H9 (cell line): ENCODE data around the gene TEX261. TPM values are rescaled to one million over a fixed set of nuclear protein-coding genes. Genes with fewer than 3 reads are reported as not detected.
"Not testable (repeated sequence)": the region's sequence is repeated elsewhere in the genome, so short reads cannot be mapped to it uniquely, and the experiment has no call there.

Experiments used
- DNase-seq: peaks from one replicate; pipeline ENCODE4 v3.0.0-alpha.2; 2017
- H2AFZ ChIP-seq: one replicate; pipeline ENCODE4 v1.6.1; 2013; ENCODE audit warnings: mild to moderate bottlenecking, low read length, control low read depth, moderate library complexity
- H2AK5ac ChIP-seq: 2 replicates; pipeline ENCODE4 v1.6.1; 2013; ENCODE audit warnings: low read length, control low read depth, mixed read lengths; ENCODE audit not compliant: insufficient read length
- H2BK120ac ChIP-seq: one replicate; pipeline ENCODE4 v1.6.1; 2013; ENCODE audit warnings: low read depth, mild to moderate bottlenecking, low read length, control low read depth, inconsistent platforms; ENCODE audit not compliant: poor library complexity, severe bottlenecking
- H2BK12ac ChIP-seq: 2 replicates; pipeline ENCODE4 v1.6.1; 2013; ENCODE audit warnings: low read length, control low read depth, mixed read lengths, low read depth; ENCODE audit not compliant: insufficient read length
- H2BK15ac ChIP-seq: 2 replicates; pipeline ENCODE4 v1.6.1; 2013; ENCODE audit warnings: low read depth, low read length, control low read depth
- H2BK20ac ChIP-seq: one replicate; pipeline ENCODE4 v1.6.1; 2013; ENCODE audit warnings: low read depth, mild to moderate bottlenecking, low read length, control low read depth, inconsistent platforms; ENCODE audit not compliant: poor library complexity, severe bottlenecking
- H2BK5ac ChIP-seq: 2 replicates; pipeline ENCODE4 v1.6.1; 2013; ENCODE audit warnings: low read length, control low read depth, mixed read lengths; ENCODE audit not compliant: insufficient read length
- H3K14ac ChIP-seq: 2 replicates; pipeline ENCODE4 v1.6.1; 2013; ENCODE audit warnings: low read length, control low read depth; ENCODE audit not compliant: insufficient read depth
- H3K18ac ChIP-seq: 2 replicates; pipeline ENCODE4 v1.6.1; 2013; ENCODE audit warnings: low read depth, mild to moderate bottlenecking, mixed read lengths, low read length, control low read depth; ENCODE audit not compliant: insufficient read length
- H3K23ac ChIP-seq: 2 replicates; pipeline ENCODE4 v1.6.1; 2013; ENCODE audit warnings: low read length, control low read depth, mixed read lengths, low read depth; ENCODE audit not compliant: insufficient read length
- H3K23me2 ChIP-seq: 2 replicates; pipeline ENCODE4 v1.6.1; 2013; ENCODE audit warnings: low read depth, mild to moderate bottlenecking, mixed read lengths, low read length, control low read depth; ENCODE audit not compliant: insufficient read length, poor library complexity, severe bottlenecking
- H3K27ac ChIP-seq: 2 replicates; pipeline ENCODE4 v1.5.1; 2013; ENCODE audit warnings: low read length, control low read depth, mixed read lengths, low read depth; ENCODE audit not compliant: insufficient read length
- H3K27me3 ChIP-seq: 2 replicates; pipeline ENCODE4 v1.6.1; 2013; ENCODE audit warnings: low read length, control low read depth, inconsistent platforms; ENCODE audit not compliant: insufficient read depth
- H3K4ac ChIP-seq: 2 replicates; pipeline ENCODE4 v1.6.1; 2013; ENCODE audit warnings: low read depth, mild to moderate bottlenecking, control low read depth, inconsistent platforms, low read length, moderate library complexity
- H3K4me1 ChIP-seq: 2 replicates; pipeline ENCODE4 v1.6.1; 2013; ENCODE audit warnings: low read length, control low read depth, inconsistent platforms; ENCODE audit not compliant: insufficient read depth
- H3K4me2 ChIP-seq: 2 replicates; pipeline ENCODE4 v1.6.1; 2013; ENCODE audit warnings: low read length, control low read depth, mixed read lengths; ENCODE audit not compliant: insufficient read length, insufficient read depth
- H3K56ac ChIP-seq: 2 replicates; pipeline ENCODE4 v1.6.1; 2013; ENCODE audit warnings: low read depth, mild to moderate bottlenecking, mixed read lengths, low read length, control low read depth; ENCODE audit not compliant: insufficient read length
- H3K79me1 ChIP-seq: 2 replicates; pipeline ENCODE4 v1.6.1; 2013; ENCODE audit warnings: low read depth, mild to moderate bottlenecking, moderate library complexity, low read length, control low read depth, inconsistent platforms; ENCODE audit not compliant: insufficient read depth, poor library complexity, severe bottlenecking
- H3K79me2 ChIP-seq: 2 replicates; pipeline ENCODE4 v1.6.1; 2013; ENCODE audit warnings: low read length, control low read depth, inconsistent platforms; ENCODE audit not compliant: insufficient read depth
- H3K9ac ChIP-seq: 2 replicates; pipeline ENCODE4 v1.6.1; 2013; ENCODE audit warnings: low read length, control low read depth, mixed read lengths; ENCODE audit not compliant: insufficient read length; ENCODE audit errors: extremely low read depth
- H3K9me3 ChIP-seq: one replicate; pipeline ENCODE4 v1.6.1; 2013; ENCODE audit warnings: low read depth, low read length, inconsistent platforms; ENCODE audit not compliant: control insufficient read depth
- H3T11ph ChIP-seq: one replicate; pipeline ENCODE4 v1.6.1; 2013; ENCODE audit warnings: mild to moderate bottlenecking, low read length, control low read depth, inconsistent platforms
- H4K20me1 ChIP-seq: one replicate; pipeline ENCODE4 v1.6.1; 2013; ENCODE audit not compliant: control insufficient read depth, insufficient read length, insufficient read depth
- H4K5ac ChIP-seq: 2 replicates; pipeline ENCODE4 v1.6.1; 2013; ENCODE audit warnings: low read depth, mild to moderate bottlenecking, mixed read lengths, low read length, control low read depth; ENCODE audit not compliant: insufficient read length
- H4K8ac ChIP-seq: replicated peaks from 2 replicates; pipeline ENCODE4 v1.6.1; 2013; ENCODE audit warnings: low read length, control low read depth, mixed read lengths, low read depth; ENCODE audit not compliant: insufficient read length
- H4K91ac ChIP-seq: 2 replicates; pipeline ENCODE4 v1.6.1; 2013; ENCODE audit warnings: low read depth, mild to moderate bottlenecking, moderate library complexity, mixed read lengths, low read length, control low read depth; ENCODE audit not compliant: insufficient read length
- H3K27ac Mint-ChIP-seq, 3 experiments: 2 replicates in 2 of 3; 3 replicates in 1 of 3; pipeline ENCODE4 v1.8.0; 2020 to 2021; ENCODE audit warnings: mixed read lengths in 3 of 3, mild to moderate bottlenecking in 1 of 3, moderate library complexity in 1 of 3
- H3K27me3 Mint-ChIP-seq: 2 replicates; pipeline ENCODE4 v1.8.0; 2021; ENCODE audit warnings: low read depth, mild to moderate bottlenecking, moderate library complexity, mixed read lengths
- H3K36me3 Mint-ChIP-seq, 3 experiments: 2 replicates in 2 of 3; 3 replicates in 1 of 3; pipeline ENCODE4 v1.8.0; 2020 to 2021; ENCODE audit warnings: low read depth in 3 of 3, mixed read lengths in 3 of 3; ENCODE audit not compliant: insufficient read depth in 1 of 3
- H3K4me1 Mint-ChIP-seq, 2 experiments: 2 replicates each; pipeline ENCODE4 v1.8.0; 2020; ENCODE audit warnings: mixed read lengths in 2 of 2
- H3K4me3 Mint-ChIP-seq, 2 experiments: 2 replicates in 1 of 2; 3 replicates in 1 of 2; pipeline ENCODE4 v1.8.0; 2020 to 2021; ENCODE audit warnings: mild to moderate bottlenecking in 2 of 2, mixed read lengths in 2 of 2, moderate library complexity in 1 of 2
- H3K9me3 Mint-ChIP-seq, 2 experiments: 2 replicates in 1 of 2; 3 replicates in 1 of 2; pipeline ENCODE4 v1.8.0; 2020; ENCODE audit warnings: mild to moderate bottlenecking in 2 of 2, mixed read lengths in 2 of 2, moderate library complexity in 1 of 2
- WGBS: extraction: QIAGEN DNeasy Blood & Tissue Kit; methylation state at CpG from one replicate; pipeline ENCODE4 v1.1.7; 2013; ENCODE audit warnings: missing lambda C conversion rate, low lambda C conversion rate, mixed read lengths; ENCODE audit not compliant: insufficient read length; ENCODE audit errors: extremely low coverage; 5-methylcytosine and 5-hydroxymethylcytosine counted together
- total RNA-seq: library from RNA; stranded (reverse); gene quantifications from 2 replicates; pipeline ENCODE4 v1.2.1, GENCODE V29; 2021
- TF ChIP-seq, protein P1 (sequence below): fragments of 200-600 bp; sonication (generic); conservative IDR thresholded peaks from 3 replicates; pipeline ENCODE4 v1.8.0; 2021; ENCODE audit warnings: antibody characterized with exemption, mild to moderate bottlenecking

TEX261 gene
- total RNA-seq, 1 experiment from 2014 or later = 19.2 TPM

DNA sequence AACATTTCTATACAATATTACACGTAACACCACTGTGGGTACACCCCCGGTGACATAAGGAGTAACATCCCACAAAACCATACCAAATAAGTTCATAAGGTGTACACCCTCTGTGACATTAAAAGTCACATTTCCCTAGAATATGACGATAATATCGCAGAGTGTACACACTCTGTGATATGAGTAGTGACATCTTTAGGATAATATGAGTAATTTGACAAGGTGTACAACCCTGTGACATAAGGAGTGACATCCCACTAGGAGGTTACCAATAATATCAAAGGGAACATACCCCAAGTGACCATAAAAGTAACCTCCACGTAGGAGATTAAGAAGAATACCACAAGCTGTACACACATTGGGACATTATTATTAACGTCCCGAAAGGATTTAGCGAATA is 24.0 kb upstream of the TEX261 start:
- Histone ChIP-seq H3K79me1 (no peaks in the 10 kb centered on the region), H2AFZ (no peak overlapping the region), H3K9me3 (no peaks in the 10 kb centered on the region), H3K27ac (no peak overlapping the region), H3K23ac (no peak overlapping the region), H3K79me2 (no peaks in the 10 kb centered on the region), H3T11ph (no peak overlapping the region), H3K18ac (no peak overlapping the region), H2BK15ac (no peak overlapping the region), H3K4me1 (no peaks in the 10 kb centered on the region), H3K9ac (no peak overlapping the region), H4K8ac (no peak overlapping the region), H3K14ac (no peak overlapping the region), H4K91ac (no peak overlapping the region), H2BK5ac (no peak overlapping the region), H3K27me3 (no peaks in the 10 kb centered on the region), H4K5ac (no peak overlapping the region), H3K4ac (no peak overlapping the region), H3K23me2 (no peaks in the 10 kb centered on the region), H2BK120ac (no peak overlapping the region), H2AK5ac (no peak overlapping the region), H2BK12ac (no peak overlapping the region), H2BK20ac (no peak overlapping the region), H3K4me2 (no peak overlapping the region), H3K56ac (no peak overlapping the region), H4K20me1 (no peaks in the 10 kb centered on the region)
- no CpG with 5 or more reads among the region's 8 CpGs for WGBS
- no peak for DNase-seq
- Mint-ChIP-seq H3K9me3 (no peaks in the 10 kb centered on the region), H3K27ac (no peak overlapping the region), H3K27me3 (peaks cover 3% of the 10 kb centered on the region), H3K4me3 (no peak overlapping the region), H3K4me1 (peaks cover 10 to 18% of the 10 kb centered on the region in 2 experiments), H3K36me3 (no peaks in the 10 kb centered on the region)
- TF ChIP-seq, protein P1, sequence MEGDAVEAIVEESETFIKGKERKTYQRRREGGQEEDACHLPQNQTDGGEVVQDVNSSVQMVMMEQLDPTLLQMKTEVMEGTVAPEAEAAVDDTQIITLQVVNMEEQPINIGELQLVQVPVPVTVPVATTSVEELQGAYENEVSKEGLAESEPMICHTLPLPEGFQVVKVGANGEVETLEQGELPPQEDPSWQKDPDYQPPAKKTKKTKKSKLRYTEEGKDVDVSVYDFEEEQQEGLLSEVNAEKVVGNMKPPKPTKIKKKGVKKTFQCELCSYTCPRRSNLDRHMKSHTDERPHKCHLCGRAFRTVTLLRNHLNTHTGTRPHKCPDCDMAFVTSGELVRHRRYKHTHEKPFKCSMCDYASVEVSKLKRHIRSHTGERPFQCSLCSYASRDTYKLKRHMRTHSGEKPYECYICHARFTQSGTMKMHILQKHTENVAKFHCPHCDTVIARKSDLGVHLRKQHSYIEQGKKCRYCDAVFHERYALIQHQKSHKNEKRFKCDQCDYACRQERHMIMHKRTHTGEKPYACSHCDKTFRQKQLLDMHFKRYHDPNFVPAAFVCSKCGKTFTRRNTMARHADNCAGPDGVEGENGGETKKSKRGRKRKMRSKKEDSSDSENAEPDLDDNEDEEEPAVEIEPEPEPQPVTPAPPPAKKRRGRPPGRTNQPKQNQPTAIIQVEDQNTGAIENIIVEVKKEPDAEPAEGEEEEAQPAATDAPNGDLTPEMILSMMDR = no peak

- not testable (repeated sequence) for H3K18ac ChIP-seq, H3K79me2 ChIP-seq, H4K8ac ChIP-seq, H2BK12ac ChIP-seq, H3K4ac ChIP-seq, H3K4me2 ChIP-seq, H3K27me3 ChIP-seq, DNase-seq, H3K9ac ChIP-seq, H3K14ac ChIP-seq, H2AFZ ChIP-seq, H2BK15ac ChIP-seq, H2BK20ac ChIP-seq, H3K9me3 ChIP-seq, H3K79me1 ChIP-seq, H3K27ac Mint-ChIP-seq, H3K36me3 Mint-ChIP-seq, H2BK120ac ChIP-seq, H2BK5ac ChIP-seq, H3K56ac ChIP-seq, H3K9me3 Mint-ChIP-seq, H3K4me1 Mint-ChIP-seq, H4K20me1 ChIP-seq, H3K23me2 ChIP-seq, H3T11ph ChIP-seq, H2AK5ac ChIP-seq, H3K23ac ChIP-seq, H4K91ac ChIP-seq, H3K4me1 ChIP-seq, H4K5ac ChIP-seq, H3K27ac ChIP-seq
- no CpG with 5 or more reads among the region's 6 CpGs for WGBS
- Mint-ChIP-seq H3K4me3 (peak overlapping the region in 1 of 2 experiments; percentile 63; a peak in 1 of 5 replicates), H3K27me3 (peaks cover 10% of the 10 kb centered on the region)
Observed at GRCh38 chr2:71011786-71012185, 17.1 kb upstream of the TEX261 start.
